ENCODE results near the gene GALNT10.

- no peak for TF ChIP-seq CTCF (IDR thresholded peaks at IDR 0.05)
- TF ChIP-seq JUNB (IDR thresholded peaks at IDR 0.05) = no peak
- no peak for TF ChIP-seq POLR2A (IDR thresholded peaks at IDR 0.05; ENCODE audit: low read length)
- TF ChIP-seq MYC (IDR thresholded peaks at IDR 0.05; ENCODE audit: borderline replicate concordance, low read length) = no peak
These were observed 59.3 kb downstream of the GALNT10 start for GRCh38 chr5:154249826-154250225.
